GM18526 (cell line): ENCODE data around the gene CITED1.

ENCODE experiments used
- POLR2A ChIP-seq: IDR thresholded peaks from 3 replicates; pipeline ENCODE4 v1.6.1; 2011; ENCODE audit not compliant: insufficient read length; ENCODE audit errors: extremely low read depth

The CITED1 gene

GRCh38 chrX:72296991-72297390 lies 8.7 kb downstream of the CITED1 start:
- no peak for TF ChIP-seq POLR2A

DNA sequence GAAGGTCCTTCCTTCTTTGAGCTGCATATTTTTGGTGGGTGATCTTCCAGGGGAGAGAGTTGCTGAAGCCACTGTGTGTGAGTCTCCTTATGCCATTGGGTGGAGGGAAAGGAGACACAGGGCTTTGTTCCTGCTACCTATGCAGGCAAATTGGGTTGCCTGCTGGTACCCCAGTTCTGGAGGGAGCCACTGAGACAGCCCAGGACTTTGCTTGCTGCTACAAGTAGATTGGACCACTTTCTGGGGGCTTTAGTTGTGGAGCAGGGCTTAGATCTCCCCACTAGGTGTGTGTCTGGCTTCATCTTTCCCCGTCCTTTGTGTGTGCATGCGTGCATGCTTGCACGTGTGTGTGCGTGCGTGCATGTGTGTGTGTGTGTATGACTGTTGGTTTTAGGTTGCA lies 10.0 kb downstream of the CITED1 start:
- no peak for TF ChIP-seq POLR2A

- TF ChIP-seq POLR2A: no peak
These were observed 11.2 kb downstream of the CITED1 start for GRCh38 chrX:72294497-72294896.

GRCh38 chrX:72282302-72282701 lies 23.4 kb downstream of the CITED1 start:
- TF ChIP-seq POLR2A: no peak

GRCh38 chrX:72280321-72280845 lies 25.3 kb downstream of the CITED1 start:
- no peak for TF ChIP-seq POLR2A

DNA sequence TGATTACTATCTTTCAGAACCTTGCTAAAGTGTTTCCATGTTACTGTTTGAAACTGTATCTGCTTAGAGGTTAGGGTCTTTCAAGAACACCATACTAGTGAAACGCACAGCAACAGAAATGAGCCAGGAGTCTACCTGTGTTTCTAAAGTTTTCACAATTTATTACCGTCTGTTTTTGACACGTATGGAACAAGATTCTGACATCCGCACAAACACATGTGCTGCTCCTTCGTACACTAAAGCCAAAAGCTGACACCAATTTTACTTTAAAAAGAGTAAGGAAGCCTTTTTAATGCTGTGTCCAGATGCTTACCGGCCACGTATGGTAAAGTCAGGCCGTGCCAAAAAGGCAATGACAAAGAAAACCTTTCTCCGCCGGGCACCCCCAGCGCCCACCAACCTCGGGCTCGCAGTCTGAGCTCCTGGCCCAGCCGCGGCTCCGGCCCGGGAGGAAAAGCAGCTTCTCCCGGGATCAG lies 29.2 kb downstream of the CITED1 start:
- no peak for TF ChIP-seq POLR2A

DNA sequence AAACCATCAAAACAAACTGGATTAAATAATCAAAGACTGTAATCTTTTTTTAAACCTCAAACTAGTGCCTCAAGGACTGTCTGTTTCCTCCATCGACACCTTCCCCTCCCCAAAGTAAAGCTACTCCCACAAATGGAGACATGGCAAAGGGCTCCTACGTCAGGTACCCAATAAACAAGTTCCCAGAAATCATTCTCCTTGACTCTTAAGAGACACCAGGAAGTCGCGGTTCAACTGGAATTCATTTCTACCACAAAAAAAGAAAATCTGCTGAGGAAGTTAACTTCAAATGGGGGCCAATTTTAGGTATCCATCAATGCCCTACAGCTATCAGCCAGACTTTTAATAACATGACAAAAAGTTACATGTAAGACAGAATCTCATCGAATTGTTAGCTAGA lies 31.2 kb downstream of the CITED1 start:
- TF ChIP-seq POLR2A: no peak

DNA sequence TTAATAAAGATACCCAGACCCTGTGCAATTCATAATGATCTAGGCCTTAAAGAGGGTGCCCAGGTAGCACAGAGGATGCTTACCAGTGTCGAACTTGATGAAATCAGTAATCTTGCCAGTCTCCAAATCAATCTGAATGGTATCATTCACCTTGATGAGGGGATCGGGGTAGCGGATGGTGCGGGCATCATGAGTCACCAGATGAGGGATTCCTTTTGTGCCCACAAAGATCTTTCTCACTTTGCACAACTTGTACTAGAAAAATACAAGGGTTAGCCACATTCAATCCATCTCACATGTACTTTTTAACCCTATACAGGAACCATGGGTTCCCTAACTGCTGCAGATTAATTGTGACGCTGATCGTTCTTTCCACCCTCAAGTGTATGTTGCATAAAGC lies 32.0 kb downstream of the CITED1 start:
- TF ChIP-seq POLR2A: no peak

- TF ChIP-seq POLR2A: no peak
These were observed 32.8 kb downstream of the CITED1 start for GRCh38 chrX:72272868-72273267.

DNA sequence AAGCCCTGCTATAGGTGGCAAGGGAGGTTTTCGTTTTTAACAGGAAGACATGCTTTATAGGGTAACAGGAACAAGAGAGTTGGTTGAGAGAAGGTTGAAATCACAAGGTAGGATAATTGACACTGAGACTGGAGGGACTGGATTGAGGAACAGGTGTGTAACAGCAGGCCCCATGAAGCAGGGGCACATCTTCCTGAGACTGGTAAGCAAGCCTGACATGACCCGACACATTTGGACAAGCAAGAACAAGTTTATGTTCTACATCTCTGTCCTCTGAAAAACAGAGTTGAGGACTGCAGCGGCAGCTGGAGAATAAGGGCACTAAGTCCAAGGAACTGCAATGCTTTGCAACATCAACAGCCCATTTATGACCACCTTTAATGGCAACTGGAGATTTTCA lies 33.9 kb downstream of the CITED1 start:
- TF ChIP-seq POLR2A: no peak

- TF ChIP-seq POLR2A: no peak
These were observed 34.5 kb downstream of the CITED1 start for GRCh38 chrX:72271091-72271788.

DNA sequence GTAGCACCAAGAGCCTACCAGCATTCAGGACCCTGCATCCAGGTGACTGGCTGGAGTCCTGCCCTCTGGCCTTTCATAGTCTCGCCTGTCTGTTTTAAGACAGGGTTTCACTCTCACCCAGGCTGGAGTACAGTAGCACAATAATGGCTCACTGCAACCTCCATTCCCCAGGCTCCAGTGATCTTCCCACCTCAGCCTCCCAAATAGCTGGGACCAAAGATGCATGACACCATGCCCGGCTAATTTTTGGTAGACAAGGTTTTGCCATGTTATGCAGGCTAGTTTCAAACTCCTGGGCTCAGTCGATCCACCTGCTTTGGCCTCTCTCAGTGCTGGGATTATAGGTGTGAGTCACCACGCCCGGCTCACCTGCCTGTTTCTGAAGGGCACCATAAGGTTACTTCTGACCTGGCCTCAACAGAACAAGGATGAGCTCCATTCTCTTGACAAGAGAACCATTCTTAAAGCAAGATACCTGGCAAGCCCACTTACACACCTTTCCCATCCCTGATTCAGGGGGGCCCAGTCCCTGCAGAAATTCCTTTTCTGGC lies 35.3 kb downstream of the CITED1 start:
- no peak for TF ChIP-seq POLR2A

GRCh38 chrX:72269671-72270251 lies 36.0 kb downstream of the CITED1 start:
- no peak for TF ChIP-seq POLR2A

- TF ChIP-seq POLR2A: no peak
These were observed 36.9 kb downstream of the CITED1 start for GRCh38 chrX:72268597-72269365.

DNA sequence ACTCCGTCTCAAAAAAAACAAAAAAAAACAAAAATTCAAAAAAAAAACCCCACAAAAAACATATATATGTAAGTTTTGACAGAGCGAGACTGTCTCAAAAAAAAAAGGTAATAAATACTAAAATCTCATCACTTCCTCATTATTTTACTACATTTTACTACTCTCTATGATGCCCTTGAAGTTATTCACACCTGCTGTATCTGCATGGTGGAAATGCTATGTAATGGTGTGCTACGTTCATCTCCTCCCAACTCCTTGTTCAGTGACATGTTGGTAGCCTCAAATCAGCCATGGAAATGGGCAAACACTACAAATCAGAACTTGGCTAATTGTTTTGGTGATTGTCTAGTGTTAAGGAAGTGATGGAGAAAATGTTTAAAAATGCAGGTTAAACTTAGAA lies 40.5 kb downstream of the CITED1 start:
- TF ChIP-seq POLR2A: no peak

- TF ChIP-seq POLR2A: no peak
These were observed 43.6 kb downstream of the CITED1 start for GRCh38 chrX:72262077-72262476.
